Tibial nerve (tissue), 4 donors: ENCODE data around the gene IFI16. TPM values are rescaled to one million over a fixed set of nuclear protein-coding genes. Genes with fewer than 3 reads are reported as not detected.

Experiments
- DNase-seq, 2 donors: peaks; one replicate each; pipeline ENCODE4 v3.0.0-alpha.2; 2019; ENCODE audit warnings: low spot score in 2 of 2
- H3K27ac ChIP-seq, 4 donors: fragments of 200-600 bp; sonication (generic) in 3 of 4; one replicate each; pipeline ENCODE4 v1.5.1; 2017 to 2019; ENCODE audit warnings: mild to moderate bottlenecking in 1 of 4
- H3K27me3 ChIP-seq, 2 donors: fragments of 200-600 bp; sonication (generic) in 1 of 2; one replicate each; pipeline versions ENCODE4 v1.5.1 to v1.6.0; 2017 to 2019
- H3K36me3 ChIP-seq, 3 donors: fragments of 200-600 bp; sonication (generic); one replicate each; pipeline ENCODE4 v1.5.1; 2018 to 2019
- H3K4me1 ChIP-seq, 4 donors: fragments of 200-600 bp; sonication (generic) in 3 of 4; one replicate each; pipeline ENCODE4 v1.5.1; 2017 to 2019
- H3K4me3 ChIP-seq, 4 donors: fragments of 200-600 bp; sonication (generic) in 3 of 4; one replicate each; pipeline ENCODE4 v1.5.1; 2017 to 2019; ENCODE audit warnings: mild to moderate bottlenecking in 1 of 4, moderate library complexity in 1 of 4
- H3K9me3 ChIP-seq, 4 donors: fragments of 200-600 bp; sonication (generic) in 3 of 4; one replicate each; pipeline ENCODE4 v1.5.1; 2017 to 2019
- CTCF ChIP-seq, 5 experiments: fragments of 200-600 bp in 3 of 5; fragments of 450-650 bp in 2 of 5; sonication (generic) in 3 of 5; IDR thresholded peaks; one replicate each; pipeline ENCODE4 v1.5.1; 2016 to 2019; ENCODE audit warnings: antibody characterized with exemption in 5 of 5, mild to moderate bottlenecking in 3 of 5, moderate library complexity in 2 of 5
- EP300 ChIP-seq, 2 donors: sonication (generic); formaldehyde crosslinking; IDR thresholded peaks; one replicate each; pipeline ENCODE4 v1.6.1; 2017; ENCODE audit warnings: antibody characterized with exemption in 2 of 2, mild to moderate bottlenecking in 1 of 2
- POLR2A ChIP-seq, 2 donors: fragments of 450-650 bp; IDR thresholded peaks; one replicate each; pipeline ENCODE4 v1.6.1; 2017; ENCODE audit warnings: antibody characterized with exemption in 2 of 2, mild to moderate bottlenecking in 2 of 2, moderate library complexity in 2 of 2
- WGBS, 2 donors: methylation state at CpG; one replicate each; pipeline ENCODE4 v1.1.5; 2018; 5-methylcytosine and 5-hydroxymethylcytosine counted together
- total RNA-seq, 4 donors: library from RNA; depleted of rRNA; stranded (reverse); fragments of >200 nt; gene quantifications; one replicate each; pipeline ENCODE4 v1.1.0, GENCODE V29; 2016

Gene IFI16
- total RNA-seq, 4 donors from 2014 or later, result 63.2 to 121 (median 108) TPM

DNA sequence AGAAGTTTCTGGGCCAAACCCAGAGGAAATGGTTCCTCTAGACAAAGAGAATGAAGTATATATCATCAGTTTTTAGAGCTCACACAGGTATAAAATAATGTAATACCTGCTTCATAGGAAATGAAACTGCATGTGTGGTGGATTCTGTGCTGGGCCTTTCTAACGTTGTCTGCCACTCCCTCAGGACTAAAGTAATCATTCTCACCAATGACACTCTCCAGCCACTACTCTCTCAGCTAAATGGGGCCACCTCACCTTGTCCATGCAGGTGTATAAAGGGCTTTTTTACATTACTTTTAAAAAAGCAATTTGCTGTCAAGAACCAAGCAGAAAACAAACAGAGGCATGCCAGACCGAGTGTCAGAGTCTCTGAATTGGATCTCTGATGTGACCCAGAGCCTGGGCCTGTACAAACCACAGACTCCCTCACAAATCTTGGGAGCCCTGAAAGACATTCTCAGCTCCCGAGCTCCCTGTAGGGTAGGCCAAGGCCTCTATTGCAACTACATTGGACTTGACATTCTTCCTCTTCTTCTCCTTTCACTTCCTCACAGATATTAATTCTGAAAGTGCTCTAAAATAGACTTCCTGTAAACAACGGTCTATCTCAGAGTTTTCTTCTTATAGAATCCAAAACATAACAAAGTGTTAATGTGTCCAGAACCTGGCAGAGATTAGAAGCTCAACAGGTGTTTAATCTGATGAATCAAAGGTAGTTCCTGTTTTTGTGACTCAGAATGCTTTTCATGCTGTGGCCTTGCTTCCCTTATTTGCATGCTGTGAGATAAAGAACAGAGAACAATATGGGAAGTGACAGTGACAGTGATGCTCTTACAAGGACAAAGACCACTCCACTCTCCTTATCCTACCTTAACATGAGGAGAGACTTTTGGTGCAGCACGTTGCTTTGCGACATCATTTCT lies 58.3 kb downstream of the IFI16 start:
- TF ChIP-seq POLR2A (IDR thresholded peaks at IDR 0.05), result no peak
- peak in 1 of 2 donors; percentile 19 for TF ChIP-seq EP300 (IDR thresholded peaks at IDR 0.05)
- Histone ChIP-seq H3K9me3 (no peaks in the 10 kb centered on the region), H3K4me3 (no peak overlapping the region), H3K4me1 (peaks cover 0 to 12% (median 6%) of the 10 kb centered on the region in 4 donors), H3K27me3 (no peaks in the 10 kb centered on the region), H3K27ac (peak overlapping the region in 3 of 4 donors; percentile 45 to 64 (median 58)), H3K36me3 (no peaks in the 10 kb centered on the region)
- WGBS, 2 donors, result 48 to 54% methylated on average over 6 of the region's 6 CpGs
- DNase-seq, result no peak

DNA sequence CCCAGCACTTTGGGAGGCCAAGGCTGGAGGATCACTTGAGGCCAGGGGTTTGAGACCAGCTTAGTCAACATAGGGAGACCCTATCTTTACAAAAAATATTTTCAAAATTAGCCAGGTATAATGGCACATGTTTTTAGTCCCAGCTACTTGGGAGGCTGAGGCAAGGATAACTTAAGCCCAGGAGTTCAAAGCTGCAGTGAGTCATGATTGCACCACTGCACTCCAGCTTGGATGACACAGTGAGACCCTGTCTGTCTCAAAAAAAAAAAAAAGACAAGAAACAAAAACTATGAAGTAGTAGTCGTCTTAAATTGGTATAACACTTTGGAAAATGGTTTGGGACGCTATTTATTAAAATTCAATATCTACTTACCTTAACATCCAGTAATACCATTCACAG lies 59.2 kb downstream of the IFI16 start:
- Histone ChIP-seq H3K4me1 (peaks cover 0 to 12% (median 6%) of the 10 kb centered on the region in 4 donors), H3K27me3 (no peaks in the 10 kb centered on the region), H3K27ac (peak overlapping the region in 1 of 4 donors; percentile 62), H3K9me3 (no peaks in the 10 kb centered on the region), H3K4me3 (no peak overlapping the region), H3K36me3 (no peaks in the 10 kb centered on the region)
- no peak for DNase-seq
- WGBS, 2 donors, result 76 to 83% methylated on average over 2 of the region's 2 CpGs
- TF ChIP-seq EP300 (IDR thresholded peaks at IDR 0.05), result no peak
- no peak for TF ChIP-seq CTCF (IDR thresholded peaks at IDR 0.05)
- TF ChIP-seq POLR2A (IDR thresholded peaks at IDR 0.05), result no peak

- Histone ChIP-seq H3K9me3 (no peaks in the 10 kb centered on the region), H3K27ac (peak overlapping the region in 1 of 4 donors; percentile 35), H3K36me3 (no peaks in the 10 kb centered on the region), H3K4me1 (peaks cover 0 to 12% (median 5%) of the 10 kb centered on the region in 4 donors), H3K4me3 (no peak overlapping the region), H3K27me3 (no peaks in the 10 kb centered on the region)
- TF ChIP-seq EP300 (IDR thresholded peaks at IDR 0.05) (no peak), CTCF (IDR thresholded peaks at IDR 0.05) (peak; percentile 50 to 84 (median 76)), POLR2A (IDR thresholded peaks at IDR 0.05) (no peak)
- DNase-seq, result peak in 1 of 2 donors; percentile 24
Measured at GRCh38 chr1:159071970-159072582, 62.4 kb downstream of the IFI16 start.

DNA sequence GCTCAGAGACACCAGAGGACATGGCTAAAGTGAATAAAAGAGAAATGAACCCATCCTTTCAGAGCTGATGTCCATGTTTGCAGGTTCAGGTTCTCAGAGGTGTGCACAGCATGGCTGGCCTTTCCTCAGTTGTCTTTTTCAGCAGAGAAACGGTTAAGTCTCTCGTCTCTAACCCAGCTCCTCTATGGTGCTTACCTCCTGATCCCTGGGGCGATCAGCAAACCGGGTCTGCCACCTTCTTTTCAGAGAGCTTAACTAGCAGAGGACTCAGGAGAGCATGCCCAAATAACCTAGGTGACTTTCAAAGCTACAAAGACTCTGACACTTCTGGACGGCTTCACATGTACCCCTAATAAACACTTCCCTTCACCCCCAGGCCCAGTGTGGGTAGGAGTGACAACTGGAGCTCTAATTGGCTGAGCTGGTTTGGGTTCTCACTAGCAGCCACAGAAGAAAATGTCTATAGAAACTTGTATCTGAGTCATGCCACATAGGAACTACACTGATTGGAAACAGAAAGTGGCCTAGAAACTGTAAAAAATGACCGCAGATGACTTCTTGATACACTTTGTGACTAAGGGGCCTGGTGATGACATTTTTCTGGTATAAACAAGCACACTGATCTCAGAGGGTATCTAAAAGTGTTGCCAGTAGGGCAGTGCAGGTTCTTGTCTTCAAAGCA lies 66.9 kb downstream of the IFI16 start, which contains the start of gene AIM2:
Gene AIM2 (minus strand): TSS at position 329 of the 682 bp plus-strand sequence. CDS start 3,267 bp downstream, outside the sequence.
- Histone ChIP-seq H3K27ac (peak within 1 kb of the TSS in 1 of 4 donors; percentile 68), H3K4me3 (peak within 1 kb of the TSS in 1 of 4 donors; percentile 9)

More for the DNA sequence above, 66.9 kb downstream of the IFI16 start, which contains the start of gene AIM2:
- no peak for DNase-seq
- TF ChIP-seq CTCF (IDR thresholded peaks at IDR 0.05) (no peak), EP300 (IDR thresholded peaks at IDR 0.05) (no peak), POLR2A (IDR thresholded peaks at IDR 0.05) (no peak)
- Histone ChIP-seq H3K27me3 (no peaks in the 10 kb centered on the region), H3K4me1 (peaks cover 0 to 4% (median 0%) of the 10 kb centered on the region in 4 donors), H3K36me3 (no peaks in the 10 kb centered on the region), H3K9me3 (no peaks in the 10 kb centered on the region)
- WGBS, 2 donors, result 65 to 75% methylated on average over 6 of the region's 6 CpGs
